ENCODE data around the gene SPP1.
"Not testable (repeated sequence)": the region's sequence is repeated elsewhere in the genome, so short reads cannot be mapped to it uniquely, and the experiment has no call there.

SPP1 gene

GRCh38 chr4:87995435-87995834, 19.9 kb downstream of the SPP1 start:
- DNase-seq: no peak

- DNase-seq: not testable (repeated sequence)
Measured at GRCh38 chr4:87999191-87999691, 23.7 kb downstream of the SPP1 start.

GRCh38 chr4:88001871-88002270, 26.4 kb downstream of the SPP1 start:
- no peak for DNase-seq

- no peak for DNase-seq
Measured at GRCh38 chr4:88002786-88003185, 27.3 kb downstream of the SPP1 start.

- no peak for DNase-seq
Measured at GRCh38 chr4:88003261-88003660, 27.7 kb downstream of the SPP1 start.

- no peak for DNase-seq
Measured at GRCh38 chr4:88005076-88005475, 29.6 kb downstream of the SPP1 start.

GRCh38 chr4:88005946-88006345, 30.4 kb downstream of the SPP1 start:
- DNase-seq: no peak

GRCh38 chr4:88006956-88007303, 31.4 kb downstream of the SPP1 start:
- no peak for DNase-seq

- peak; percentile 73 for DNase-seq
Measured at GRCh38 chr4:88007304-88008121, 32.0 kb downstream of the SPP1 start, which contains the start of gene PKD2. TSS of gene PKD2 (plus strand) at chr4:88007635. CDS start at chr4:88007734, 99 bp downstream.

- DNase-seq: peak; percentile 17
Measured at GRCh38 chr4:88008122-88008742, 32.7 kb downstream of the SPP1 start.

GRCh38 chr4:88008743-88009171, 33.2 kb downstream of the SPP1 start:
- no peak for DNase-seq

- DNase-seq: no peak
Measured at GRCh38 chr4:88009871-88010270, 34.4 kb downstream of the SPP1 start.

GRCh38 chr4:88010966-88011365, 35.5 kb downstream of the SPP1 start:
- no peak for DNase-seq

GRCh38 chr4:88012647-88013046, 37.1 kb downstream of the SPP1 start:
- DNase-seq: no peak

GRCh38 chr4:88014386-88014905, 38.9 kb downstream of the SPP1 start:
- no peak for DNase-seq

- DNase-seq: no peak
Measured at GRCh38 chr4:88015659-88016295, 40.3 kb downstream of the SPP1 start.

GRCh38 chr4:88017516-88018297, 42.2 kb downstream of the SPP1 start:
- DNase-seq: no peak

- DNase-seq: no peak
Measured at GRCh38 chr4:88018466-88018865, 43.0 kb downstream of the SPP1 start.

- no peak for DNase-seq
Measured at GRCh38 chr4:88021824-88022223, 46.3 kb downstream of the SPP1 start.

GRCh38 chr4:88022289-88022688, 46.8 kb downstream of the SPP1 start:
- no peak for DNase-seq

GRCh38 chr4:88025868-88026661, 50.6 kb downstream of the SPP1 start:
- not testable (repeated sequence) for DNase-seq
